ENCODE measurements around the gene SCNN1B. TPM values are rescaled to one million over a fixed set of nuclear protein-coding genes. Genes with fewer than 3 reads are reported as not detected.
"Not testable (repeated sequence)": the region's sequence is repeated elsewhere in the genome, so short reads cannot be mapped to it uniquely, and the experiment has no call there.

SCNN1B gene
- total and polyA plus RNA-seq, 12 donors, result 0.11 to 0.38 (median 0.22) TPM; not detected in 4

GRCh38 chr16:23397464-23397863 lies 95.4 kb downstream of the SCNN1B start:
- DNase-seq (no peak), ATAC-seq (no peak)
- H3K27ac ChIP-seq, result no peak overlapping the region
- WGBS, 2 donors, result 99 to 100% methylated on average over 2 of the region's 2 CpGs
- H3K4me3 ChIP-seq, result no peak overlapping the region
- peaks cover 0 to 30% (median 13%) of the 10 kb centered on the region in 9 donors for H3K4me1 ChIP-seq
- no peaks in the 10 kb centered on the region for H3K9me3 ChIP-seq
- peaks cover 0 to 94% (median 24%) of the 10 kb centered on the region in 9 donors for H3K36me3 ChIP-seq
- intact Hi-C loops (cut with DNase I), result loop anchor here in 1 of 10 donors (10.0 kb wide), 1 partner anchor 73 kb away; no protein-coding TSS in a partner anchor
- no peak for TF ChIP-seq CTCF (IDR thresholded peaks at IDR 0.05)
- no peaks in the 10 kb centered on the region for H3K27me3 ChIP-seq

DNA sequence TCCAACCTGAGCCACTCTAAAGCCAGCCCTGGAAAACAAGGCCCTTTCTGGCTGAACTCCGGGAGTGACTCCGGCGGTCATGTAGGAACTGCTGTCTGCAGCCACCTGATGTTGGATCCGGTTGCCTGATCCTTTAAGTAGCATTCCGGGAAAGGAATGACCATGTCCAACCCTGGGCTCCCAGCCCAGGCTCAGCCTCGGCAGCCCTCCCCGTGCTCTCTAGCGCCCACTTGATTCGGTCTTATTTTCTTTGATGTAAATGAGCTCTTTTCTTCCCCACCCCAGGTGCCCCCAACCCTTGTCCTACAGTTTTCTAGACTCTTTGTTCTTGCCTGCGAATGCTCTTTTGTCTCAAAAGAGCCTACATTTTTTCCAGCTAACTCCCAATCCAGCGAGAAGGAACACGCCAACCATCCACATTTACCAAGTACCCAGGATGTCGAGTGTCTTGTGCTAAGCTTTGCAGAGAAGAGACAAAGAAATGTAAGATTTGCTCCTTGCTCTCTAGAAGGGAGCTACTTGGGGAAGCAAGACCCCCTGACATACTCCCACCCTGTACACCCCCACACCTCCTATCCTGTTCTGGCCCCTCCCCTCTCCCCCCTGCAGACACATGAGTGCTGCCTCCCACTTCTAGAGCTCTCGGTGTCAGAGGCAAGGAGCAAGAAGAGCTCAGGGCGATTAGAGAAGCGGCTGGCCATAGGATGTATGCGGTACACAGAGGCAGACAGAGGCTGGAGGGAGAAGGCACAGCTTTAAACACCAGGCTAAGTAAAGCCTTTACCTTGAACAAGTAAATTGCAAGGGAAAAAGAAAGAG lies 97.1 kb downstream of the SCNN1B start:
- DNase-seq (peak; percentile 40 to 41), ATAC-seq (peak in 7 of 8 donors; percentile 77 to 95 (median 88))
- Histone ChIP-seq H3K4me1 (peaks cover 0 to 16% (median 3%) of the 10 kb centered on the region in 9 donors), H3K27ac (peak overlapping the region in 7 of 10 donors; percentile 33 to 62 (median 53)), H3K27me3 (no peaks in the 10 kb centered on the region), H3K9me3 (no peaks in the 10 kb centered on the region), H3K36me3 (peaks cover 0 to 100% (median 40%) of the 10 kb centered on the region in 9 donors), H3K4me3 (no peak overlapping the region)
- intact Hi-C loops (cut with DNase I), result loop anchor here in 1 of 10 donors (10.0 kb wide), 1 partner anchor 74 kb away; no protein-coding TSS in a partner anchor
- TF ChIP-seq CTCF (IDR thresholded peaks at IDR 0.05), result peak in 5 of 9 donors; percentile 17 to 46 (median 23)
- 56 to 70% methylated on average over 17 of the region's 17 CpGs for WGBS, 2 donors

- WGBS, 2 donors, result 92% methylated on average over 7 of the region's 7 CpGs
- H3K27me3 ChIP-seq; ATAC-seq; intact Hi-C loops (cut with DNase I); H3K27ac ChIP-seq; H3K9me3 ChIP-seq; H3K4me3 ChIP-seq; DNase-seq: not testable (repeated sequence)
- H3K36me3 ChIP-seq, result peaks cover 0 to 100% (median 52%) of the 10 kb centered on the region in 9 donors
- H3K4me1 ChIP-seq, result peaks cover 0 to 12% (median 0%) of the 10 kb centered on the region in 9 donors
Measured at GRCh38 chr16:23400447-23400846, 98.3 kb downstream of the SCNN1B start.

GRCh38 chr16:23401139-23401538 lies 99.0 kb downstream of the SCNN1B start:
- peaks cover 0 to 100% (median 55%) of the 10 kb centered on the region in 9 donors for H3K36me3 ChIP-seq
- H3K27ac ChIP-seq, result no peak overlapping the region
- H3K4me1 ChIP-seq, result peaks cover 0 to 12% (median 0%) of the 10 kb centered on the region in 9 donors
- no peak for TF ChIP-seq CTCF (IDR thresholded peaks at IDR 0.05)
- WGBS, 2 donors, result 95 to 96% methylated on average over 8 of the region's 8 CpGs
- no peak for ATAC-seq
- DNase-seq, result no peak
- H3K27me3 ChIP-seq, result no peaks in the 10 kb centered on the region
- intact Hi-C loops (cut with DNase I), result no loop called here
- H3K4me3 ChIP-seq, result no peak overlapping the region
- no peaks in the 10 kb centered on the region for H3K9me3 ChIP-seq

Data from heart right ventricle (tissue), 16 donors.